Pancreas (tissue), 10 donors: ENCODE results near the gene MMADHC. TPM values are rescaled to one million over a fixed set of nuclear protein-coding genes. Genes with fewer than 3 reads are reported as not detected.
A peak's percentile ranks its signal among the peaks of the same experiment; 100 is the strongest.

ENCODE experiments used
- ATAC-seq, 4 donors: fragments of 200-7000 bp; cut with Tn5 transposase; one replicate each; pipeline versions ENCODE4 v1.8.0 to v1.9.1; 2020; ENCODE audit warnings: mild to moderate bottlenecking in 4 of 4, moderate library complexity in 4 of 4
- DNase-seq, 6 donors: peaks; one replicate each; pipeline ENCODE4 v3.0.0-alpha.2; 2020
- FAIRE-seq: peaks from 2 replicates; lab custom pipeline; 2012; peaks lifted over from hg19 to GRCh38; lab: Jason Lieb, UNC
- H3K27ac ChIP-seq, 4 donors: fragments of 200-600 bp; sonication (generic); 1 replicate in 3 of 4; 2 replicates in 1 of 4; pipeline versions ENCODE4 v1.5.0 to v1.8.0; 2020
- H3K27me3 ChIP-seq, 4 donors: fragments of 200-600 bp; one replicate each; pipeline ENCODE4 v1.8.0; 2021
- H3K36me3 ChIP-seq, 3 donors: fragments of 200-600 bp; sonication (generic) in 1 of 3; one replicate each; pipeline versions ENCODE4 v1.5.0 to v1.8.0; 2020 to 2021
- H3K4me1 ChIP-seq, 3 donors: fragments of 200-600 bp; one replicate each; pipeline ENCODE4 v1.8.0; 2021
- H3K4me3 ChIP-seq, 4 donors: fragments of 200-600 bp; sonication (generic) in 2 of 4; one replicate each; pipeline versions ENCODE4 v1.5.0 to v1.8.0; 2020 to 2021
- H3K9me3 ChIP-seq, 4 donors: fragments of 200-600 bp; one replicate each; pipeline ENCODE4 v1.8.0; 2021
- WGBS, 2 donors: extraction: QIAGEN DNeasy Blood & Tissue Kit; methylation state at CpG; one replicate each; pipeline ENCODE4 v1.1.7; 2013; 5-methylcytosine and 5-hydroxymethylcytosine counted together
- intact Hi-C, 3 donors: fragments of 100-400 bp; cut with DNase I; formaldehyde crosslinking; loops; one replicate each; pipeline versions ENCODE4 v1.11.1 to v1.14.2; 2022
- polyA plus RNA-seq, 2 donors: library from polyadenylated mRNA; stranded (reverse); fragments of 200-250 nt; gene quantifications; one replicate each; pipeline ENCODE4 v1.2.3, GENCODE V29; 2013
- total RNA-seq, 6 donors: library from RNA; stranded (reverse); fragmentation: NEBNext Ultra II Directional in 4 of 6; extraction: Animal tissue kit (Norgen Biotek cat#: 25700) in 4 of 6; gene quantifications; one replicate each; pipeline versions ENCODE4 v1.2.1 to v1.2.4, GENCODE V29; 2021 to 2023
- TF ChIP-seq, protein P1 (sequence below), 4 donors: fragments of 200-600 bp; sonication (generic) in 3 of 4; IDR thresholded peaks; one replicate each; pipeline versions ENCODE4 v1.5.0 to v1.8.0; 2021; ENCODE audit warnings: antibody characterized with exemption in 4 of 4
- donor health status: healthy with polysubstance abuse.
- donor health status: DM: no; HTN: no; CAD: no; lungs with moderate emphysema.
- donor health status: DM: no; HTN: no; CAD: no.
- donor health status: control.
- donor health status: control.
- donor health status: Bipolar disorder and iron deficiency.
- donor health status: DM: yes; HTN: yes; CAD: no.
- donor health status: DM: no; HTN: no; CAD: no.
- donor health status: DM: no; HTN: no; CAD: no.
- donor health status: DM: yes; HTN: yes; CAD: no.

Gene MMADHC
- total RNA-seq = 10 to 100 TPM; 44.5 to 68.0 (median 57.6) TPM
- polyA plus RNA-seq = 10 to 100 TPM; 20.1 to 49.1 TPM

- 0% methylated on average over 45 of the region's 45 CpGs for WGBS, 2 donors
- TF ChIP-seq, protein P1, sequence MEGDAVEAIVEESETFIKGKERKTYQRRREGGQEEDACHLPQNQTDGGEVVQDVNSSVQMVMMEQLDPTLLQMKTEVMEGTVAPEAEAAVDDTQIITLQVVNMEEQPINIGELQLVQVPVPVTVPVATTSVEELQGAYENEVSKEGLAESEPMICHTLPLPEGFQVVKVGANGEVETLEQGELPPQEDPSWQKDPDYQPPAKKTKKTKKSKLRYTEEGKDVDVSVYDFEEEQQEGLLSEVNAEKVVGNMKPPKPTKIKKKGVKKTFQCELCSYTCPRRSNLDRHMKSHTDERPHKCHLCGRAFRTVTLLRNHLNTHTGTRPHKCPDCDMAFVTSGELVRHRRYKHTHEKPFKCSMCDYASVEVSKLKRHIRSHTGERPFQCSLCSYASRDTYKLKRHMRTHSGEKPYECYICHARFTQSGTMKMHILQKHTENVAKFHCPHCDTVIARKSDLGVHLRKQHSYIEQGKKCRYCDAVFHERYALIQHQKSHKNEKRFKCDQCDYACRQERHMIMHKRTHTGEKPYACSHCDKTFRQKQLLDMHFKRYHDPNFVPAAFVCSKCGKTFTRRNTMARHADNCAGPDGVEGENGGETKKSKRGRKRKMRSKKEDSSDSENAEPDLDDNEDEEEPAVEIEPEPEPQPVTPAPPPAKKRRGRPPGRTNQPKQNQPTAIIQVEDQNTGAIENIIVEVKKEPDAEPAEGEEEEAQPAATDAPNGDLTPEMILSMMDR (IDR thresholded peaks at IDR 0.05) = no peak
- H3K4me1 ChIP-seq = peaks cover 18 to 40% (median 23%) of the 10 kb centered on the region in 3 donors
- H3K36me3 ChIP-seq = no peaks in the 10 kb centered on the region
- intact Hi-C loops = no loop called here
- peak within 1 kb of the TSS; percentile 96 to 99 (median 98) for H3K27ac ChIP-seq
- DNase-seq (peak; percentile 95 to 99 (median 96)), ATAC-seq (peak; percentile 97 to 99 (median 98)), FAIRE-seq (peak; percentile 34)
- H3K27me3 ChIP-seq = no peaks in the 10 kb centered on the region
- H3K4me3 ChIP-seq = peak within 1 kb of the TSS; percentile 52 to 75 (median 66)
- no peaks in the 10 kb centered on the region for H3K9me3 ChIP-seq
Observed at GRCh38 chr2:149587220-149587949, at the start of gene MMADHC. Gene MMADHC, minus strand, starts transcription at chr2:149587775. Its CDS starts 678 bp downstream, at chr2:149587097.

GRCh38 chr2:149634103-149634502 lies 46.5 kb upstream of the MMADHC start:
- FAIRE-seq (no peak), ATAC-seq (no peak), DNase-seq (no peak)
- Histone ChIP-seq H3K9me3 (no peaks in the 10 kb centered on the region), H3K27ac (no peak overlapping the region), H3K27me3 (no peaks in the 10 kb centered on the region), H3K4me3 (no peak overlapping the region), H3K36me3 (no peaks in the 10 kb centered on the region), H3K4me1 (no peaks in the 10 kb centered on the region)
- 79 to 85% methylated on average over 5 of the region's 5 CpGs for WGBS, 2 donors
- TF ChIP-seq, protein P1 (IDR thresholded peaks at IDR 0.05) = no peak
- intact Hi-C loops = no loop called here

DNA sequence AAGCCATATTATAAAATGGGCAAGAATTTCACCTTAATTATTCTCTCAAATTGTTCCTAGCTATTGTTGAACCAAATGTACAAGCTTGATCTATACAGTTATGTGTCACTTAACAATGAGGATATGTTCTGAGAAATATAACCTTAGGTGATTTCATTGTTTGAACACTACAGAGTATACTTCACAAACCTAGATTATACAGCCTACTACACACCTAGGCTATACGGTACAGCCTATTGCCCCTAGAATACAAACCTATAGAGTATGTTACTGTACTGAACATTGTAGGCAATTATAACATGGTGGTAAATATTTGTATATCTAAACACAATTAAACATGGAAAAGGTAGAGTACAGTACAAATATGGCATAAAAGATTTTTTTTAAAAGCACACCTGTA lies 42.9 kb upstream of the MMADHC start:
- intact Hi-C loops = no loop called here
- DNase-seq = no peak
- 95% methylated on average over 1 of the region's 1 CpG for WGBS, 2 donors
- Histone ChIP-seq H3K27ac (no peak overlapping the region), H3K9me3 (no peaks in the 10 kb centered on the region), H3K4me1 (no peaks in the 10 kb centered on the region), H3K36me3 (no peaks in the 10 kb centered on the region), H3K4me3 (no peak overlapping the region), H3K27me3 (no peaks in the 10 kb centered on the region)
- no peak for FAIRE-seq
- ATAC-seq = no peak
- TF ChIP-seq, protein P1 (IDR thresholded peaks at IDR 0.05) = no peak

- H3K4me1 ChIP-seq = no peaks in the 10 kb centered on the region
- TF ChIP-seq, protein P1 (IDR thresholded peaks at IDR 0.05) = no peak
- no peak overlapping the region for H3K27ac ChIP-seq
- ATAC-seq (no peak), FAIRE-seq (no peak), DNase-seq (no peak)
- H3K9me3 ChIP-seq = no peaks in the 10 kb centered on the region
- H3K27me3 ChIP-seq = no peaks in the 10 kb centered on the region
- intact Hi-C loops = no loop called here
- H3K36me3 ChIP-seq = no peaks in the 10 kb centered on the region
- H3K4me3 ChIP-seq = no peak overlapping the region
Observed at GRCh38 chr2:149629026-149629425, 41.5 kb upstream of the MMADHC start.
